ENCODE data around the gene ST3GAL3.

The ST3GAL3 gene

GRCh38 chr1:43799656-43800635 lies 92.6 kb downstream of the ST3GAL3 start:
- Histone ChIP-seq H2BK12ac (ENCODE audit: low read length) (no peak overlapping the region), H4K91ac (ENCODE audit: low read depth, low read length, poor library complexity) (no peak overlapping the region), H3K23ac (ENCODE audit: low read depth, low read length, poor library complexity) (no peak overlapping the region), H3K14ac (ENCODE audit: low read length) (no peak overlapping the region), H3K9me3 (replicated peaks in 1 of 2; ENCODE audit: control insufficient read depth in 2 of 2, insufficient read depth in 1 of 2, low read depth in 1 of 2, low read length in 2 of 2) (no peaks in the 10 kb centered on the region), H3K4me2 (ENCODE audit: insufficient read depth, low read length, poor library complexity, severe bottlenecking) (no peak overlapping the region), H2BK5ac (ENCODE audit: low read length) (no peak overlapping the region), H3K79me1 (ENCODE audit: low read depth, low read length) (no peaks in the 10 kb centered on the region), H3K36me3 (replicated peaks in 1 of 2; ENCODE audit: control insufficient read depth in 2 of 2, insufficient read depth in 2 of 2, low read length in 2 of 2) (peaks cover 0 to 9% of the 10 kb centered on the region in 2 donors), H2BK120ac (ENCODE audit: low read depth, low read length) (no peak overlapping the region), H2AK5ac (ENCODE audit: low read depth, low read length) (no peak overlapping the region), H3K27me3 (ENCODE audit: control insufficient read depth in 3 of 3, insufficient read depth in 3 of 3, low read depth in 1 of 3, low read length in 3 of 3) (no peaks in the 10 kb centered on the region), H2AFZ (ENCODE audit: low read length) (no peak overlapping the region), H3K27ac (replicated peaks; ENCODE audit: low read length) (no peak overlapping the region), H3K4ac (ENCODE audit: low read length) (no peak overlapping the region), H3K4me1 (ENCODE audit: control insufficient read depth in 2 of 2, insufficient read depth in 1 of 2, low read depth in 1 of 2, low read length in 2 of 2) (no peaks in the 10 kb centered on the region), H3K18ac (ENCODE audit: low read length) (no peak overlapping the region), H4K8ac (ENCODE audit: low read depth, low read length) (no peak overlapping the region), H3K4me3 (ENCODE audit: low read length in 2 of 2) (no peak overlapping the region), H3K9ac (ENCODE audit: low read depth, low read length, poor library complexity) (no peak overlapping the region), H2BK15ac (ENCODE audit: low read length) (no peak overlapping the region)
- WGBS, 2 donors (ENCODE audit: extremely low coverage in 2 of 2, insufficient read length in 2 of 2, insufficient replicate concordance in 1 of 2): no CpG with 5 or more reads among the region's 4 CpGs
- DNase-seq (ENCODE audit: low spot score): no peak

GRCh38 chr1:43800771-43801170 lies 93.4 kb downstream of the ST3GAL3 start:
- no peak for DNase-seq (ENCODE audit: low spot score)
- no peak overlapping the region for H3K4me2 ChIP-seq (ENCODE audit: insufficient read depth, low read length, poor library complexity, severe bottlenecking)
- no peaks in the 10 kb centered on the region for H3K79me1 ChIP-seq (ENCODE audit: low read depth, low read length)
- no peak overlapping the region for H2AK5ac ChIP-seq (ENCODE audit: low read depth, low read length)
- no peak overlapping the region for H2BK15ac ChIP-seq (ENCODE audit: low read length)
- no peak overlapping the region for H4K91ac ChIP-seq (ENCODE audit: low read depth, low read length, poor library complexity)
- no CpG with 5 or more reads among the region's 3 CpGs for WGBS, 2 donors (ENCODE audit: extremely low coverage in 2 of 2, insufficient read length in 2 of 2, insufficient replicate concordance in 1 of 2)
- H3K9ac ChIP-seq (ENCODE audit: low read depth, low read length, poor library complexity): no peak overlapping the region
- H3K18ac ChIP-seq (ENCODE audit: low read length): no peak overlapping the region
- H2BK5ac ChIP-seq (ENCODE audit: low read length): no peak overlapping the region
- no peaks in the 10 kb centered on the region for H3K27me3 ChIP-seq (ENCODE audit: control insufficient read depth in 3 of 3, insufficient read depth in 3 of 3, low read depth in 1 of 3, low read length in 3 of 3)
- peaks cover 0 to 3% of the 10 kb centered on the region in 2 donors for H3K9me3 ChIP-seq (replicated peaks in 1 of 2; ENCODE audit: control insufficient read depth in 2 of 2, insufficient read depth in 1 of 2, low read depth in 1 of 2, low read length in 2 of 2)
- H2BK120ac ChIP-seq (ENCODE audit: low read depth, low read length): no peak overlapping the region
- H3K36me3 ChIP-seq (replicated peaks in 1 of 2; ENCODE audit: control insufficient read depth in 2 of 2, insufficient read depth in 2 of 2, low read length in 2 of 2): peaks cover 0 to 9% of the 10 kb centered on the region in 2 donors
- no peak overlapping the region for H2BK12ac ChIP-seq (ENCODE audit: low read length)
- H2AFZ ChIP-seq (ENCODE audit: low read length): no peak overlapping the region
- H3K4me1 ChIP-seq (ENCODE audit: control insufficient read depth in 2 of 2, insufficient read depth in 1 of 2, low read depth in 1 of 2, low read length in 2 of 2): no peaks in the 10 kb centered on the region
- H3K27ac ChIP-seq (replicated peaks; ENCODE audit: low read length): no peak overlapping the region
- no peak overlapping the region for H3K23ac ChIP-seq (ENCODE audit: low read depth, low read length, poor library complexity)
- no peak overlapping the region for H4K8ac ChIP-seq (ENCODE audit: low read depth, low read length)
- no peak overlapping the region for H3K14ac ChIP-seq (ENCODE audit: low read length)
- H3K4me3 ChIP-seq (ENCODE audit: low read length in 2 of 2): no peak overlapping the region
- H3K4ac ChIP-seq (ENCODE audit: low read length): no peak overlapping the region

- H2BK12ac ChIP-seq (ENCODE audit: low read length): no peak overlapping the region
- H3K36me3 ChIP-seq (replicated peaks in 1 of 2; ENCODE audit: control insufficient read depth in 2 of 2, insufficient read depth in 2 of 2, low read length in 2 of 2): peaks cover 0 to 9% of the 10 kb centered on the region in 2 donors
- no peaks in the 10 kb centered on the region for H3K27me3 ChIP-seq (ENCODE audit: control insufficient read depth in 3 of 3, insufficient read depth in 3 of 3, low read depth in 1 of 3, low read length in 3 of 3)
- no peak for DNase-seq (ENCODE audit: low spot score)
- H2AFZ ChIP-seq (ENCODE audit: low read length): no peak overlapping the region
- no peak overlapping the region for H3K4me3 ChIP-seq (ENCODE audit: low read length in 2 of 2)
- H2AK5ac ChIP-seq (ENCODE audit: low read depth, low read length): no peak overlapping the region
- H3K4me2 ChIP-seq (ENCODE audit: insufficient read depth, low read length, poor library complexity, severe bottlenecking): no peak overlapping the region
- H4K91ac ChIP-seq (ENCODE audit: low read depth, low read length, poor library complexity): no peak overlapping the region
- no peak overlapping the region for H2BK5ac ChIP-seq (ENCODE audit: low read length)
- no CpG with 5 or more reads among the region's 3 CpGs for WGBS, 2 donors (ENCODE audit: extremely low coverage in 2 of 2, insufficient read length in 2 of 2, insufficient replicate concordance in 1 of 2)
- no peak overlapping the region for H4K8ac ChIP-seq (ENCODE audit: low read depth, low read length)
- peaks cover 0 to under 1% of the 10 kb centered on the region in 2 donors for H3K4me1 ChIP-seq (ENCODE audit: control insufficient read depth in 2 of 2, insufficient read depth in 1 of 2, low read depth in 1 of 2, low read length in 2 of 2)
- H2BK15ac ChIP-seq (ENCODE audit: low read length): no peak overlapping the region
- no peak overlapping the region for H3K18ac ChIP-seq (ENCODE audit: low read length)
- H3K79me1 ChIP-seq (ENCODE audit: low read depth, low read length): no peaks in the 10 kb centered on the region
- H3K9ac ChIP-seq (ENCODE audit: low read depth, low read length, poor library complexity): no peak overlapping the region
- no peak overlapping the region for H3K4ac ChIP-seq (ENCODE audit: low read length)
- H2BK120ac ChIP-seq (ENCODE audit: low read depth, low read length): no peak overlapping the region
- H3K9me3 ChIP-seq (replicated peaks in 1 of 2; ENCODE audit: control insufficient read depth in 2 of 2, insufficient read depth in 1 of 2, low read depth in 1 of 2, low read length in 2 of 2): peaks cover 0 to 3% of the 10 kb centered on the region in 2 donors
- H3K23ac ChIP-seq (ENCODE audit: low read depth, low read length, poor library complexity): no peak overlapping the region
- no peak overlapping the region for H3K14ac ChIP-seq (ENCODE audit: low read length)
- H3K27ac ChIP-seq (replicated peaks; ENCODE audit: low read length): no peak overlapping the region
These were observed 93.9 kb downstream of the ST3GAL3 start for GRCh38 chr1:43801203-43801602.

GRCh38 chr1:43802356-43802980 lies 95.1 kb downstream of the ST3GAL3 start:
- H2BK15ac ChIP-seq (ENCODE audit: low read length): no peak overlapping the region
- H2BK120ac ChIP-seq (ENCODE audit: low read depth, low read length): no peak overlapping the region
- H3K4me1 ChIP-seq (ENCODE audit: control insufficient read depth in 2 of 2, insufficient read depth in 1 of 2, low read depth in 1 of 2, low read length in 2 of 2): peaks cover 0 to 1% of the 10 kb centered on the region in 2 donors
- H3K4ac ChIP-seq (ENCODE audit: low read length): no peak overlapping the region
- peaks cover 0 to 8% of the 10 kb centered on the region in 2 donors for H3K9me3 ChIP-seq (replicated peaks in 1 of 2; ENCODE audit: control insufficient read depth in 2 of 2, insufficient read depth in 1 of 2, low read depth in 1 of 2, low read length in 2 of 2)
- no peak overlapping the region for H4K8ac ChIP-seq (ENCODE audit: low read depth, low read length)
- no peak overlapping the region for H3K4me2 ChIP-seq (ENCODE audit: insufficient read depth, low read length, poor library complexity, severe bottlenecking)
- no peak overlapping the region for H2BK5ac ChIP-seq (ENCODE audit: low read length)
- no peak overlapping the region for H3K23ac ChIP-seq (ENCODE audit: low read depth, low read length, poor library complexity)
- H3K79me1 ChIP-seq (ENCODE audit: low read depth, low read length): no peaks in the 10 kb centered on the region
- no peak for DNase-seq (ENCODE audit: low spot score)
- H3K18ac ChIP-seq (ENCODE audit: low read length): no peak overlapping the region
- no peaks in the 10 kb centered on the region for H3K27me3 ChIP-seq (ENCODE audit: control insufficient read depth in 3 of 3, insufficient read depth in 3 of 3, low read depth in 1 of 3, low read length in 3 of 3)
- peaks cover 0 to 13% of the 10 kb centered on the region in 2 donors for H3K36me3 ChIP-seq (replicated peaks in 1 of 2; ENCODE audit: control insufficient read depth in 2 of 2, insufficient read depth in 2 of 2, low read length in 2 of 2)
- WGBS, 2 donors (ENCODE audit: extremely low coverage in 2 of 2, insufficient read length in 2 of 2, insufficient replicate concordance in 1 of 2): no CpG with 5 or more reads among the region's 4 CpGs
- no peak overlapping the region for H2AK5ac ChIP-seq (ENCODE audit: low read depth, low read length)
- no peak overlapping the region for H3K9ac ChIP-seq (ENCODE audit: low read depth, low read length, poor library complexity)
- H3K27ac ChIP-seq (replicated peaks; ENCODE audit: low read length): no peak overlapping the region
- no peak overlapping the region for H2AFZ ChIP-seq (ENCODE audit: low read length)
- H3K4me3 ChIP-seq (ENCODE audit: low read length in 2 of 2): no peak overlapping the region
- H2BK12ac ChIP-seq (ENCODE audit: low read length): no peak overlapping the region
- H3K14ac ChIP-seq (ENCODE audit: low read length): no peak overlapping the region
- H4K91ac ChIP-seq (ENCODE audit: low read depth, low read length, poor library complexity): no peak overlapping the region
